ENCODE data around the gene PKIB.
"Not testable (repeated sequence)": the region's sequence is repeated elsewhere in the genome, so short reads cannot be mapped to it uniquely, and the experiment has no call there.

Gene PKIB

DNA sequence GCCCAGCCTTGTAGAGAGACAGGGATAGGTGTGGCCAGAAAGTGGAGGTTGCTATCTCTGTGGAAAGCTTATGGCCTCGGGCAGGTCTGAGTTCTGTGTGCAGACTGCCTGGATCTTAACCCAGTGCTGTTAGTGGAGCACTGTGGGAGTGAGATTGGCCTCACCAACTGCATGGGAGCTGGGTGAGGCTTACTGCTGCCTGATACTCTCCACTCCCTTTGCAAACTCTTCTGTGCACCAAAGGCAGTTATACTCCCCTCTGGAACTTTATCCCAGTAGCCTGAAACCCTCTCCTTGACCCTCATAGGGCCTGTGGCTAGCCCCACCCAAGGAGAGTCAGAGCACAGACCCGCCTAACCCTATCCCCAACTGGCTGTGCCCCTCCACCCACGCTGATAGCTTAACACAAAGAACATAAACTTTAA, 41.4 kb upstream of the PKIB start:
- H3K4me3 ChIP-seq (ENCODE audit: low read length), result no peak overlapping the region
- no peak for DNase-seq (ENCODE audit: low read depth)
- TF ChIP-seq, protein P1, sequence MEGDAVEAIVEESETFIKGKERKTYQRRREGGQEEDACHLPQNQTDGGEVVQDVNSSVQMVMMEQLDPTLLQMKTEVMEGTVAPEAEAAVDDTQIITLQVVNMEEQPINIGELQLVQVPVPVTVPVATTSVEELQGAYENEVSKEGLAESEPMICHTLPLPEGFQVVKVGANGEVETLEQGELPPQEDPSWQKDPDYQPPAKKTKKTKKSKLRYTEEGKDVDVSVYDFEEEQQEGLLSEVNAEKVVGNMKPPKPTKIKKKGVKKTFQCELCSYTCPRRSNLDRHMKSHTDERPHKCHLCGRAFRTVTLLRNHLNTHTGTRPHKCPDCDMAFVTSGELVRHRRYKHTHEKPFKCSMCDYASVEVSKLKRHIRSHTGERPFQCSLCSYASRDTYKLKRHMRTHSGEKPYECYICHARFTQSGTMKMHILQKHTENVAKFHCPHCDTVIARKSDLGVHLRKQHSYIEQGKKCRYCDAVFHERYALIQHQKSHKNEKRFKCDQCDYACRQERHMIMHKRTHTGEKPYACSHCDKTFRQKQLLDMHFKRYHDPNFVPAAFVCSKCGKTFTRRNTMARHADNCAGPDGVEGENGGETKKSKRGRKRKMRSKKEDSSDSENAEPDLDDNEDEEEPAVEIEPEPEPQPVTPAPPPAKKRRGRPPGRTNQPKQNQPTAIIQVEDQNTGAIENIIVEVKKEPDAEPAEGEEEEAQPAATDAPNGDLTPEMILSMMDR (IDR thresholded peaks at IDR 0.05; ENCODE audit: insufficient read depth, low read depth, low read length, missing control alignments), result no peak

DNA sequence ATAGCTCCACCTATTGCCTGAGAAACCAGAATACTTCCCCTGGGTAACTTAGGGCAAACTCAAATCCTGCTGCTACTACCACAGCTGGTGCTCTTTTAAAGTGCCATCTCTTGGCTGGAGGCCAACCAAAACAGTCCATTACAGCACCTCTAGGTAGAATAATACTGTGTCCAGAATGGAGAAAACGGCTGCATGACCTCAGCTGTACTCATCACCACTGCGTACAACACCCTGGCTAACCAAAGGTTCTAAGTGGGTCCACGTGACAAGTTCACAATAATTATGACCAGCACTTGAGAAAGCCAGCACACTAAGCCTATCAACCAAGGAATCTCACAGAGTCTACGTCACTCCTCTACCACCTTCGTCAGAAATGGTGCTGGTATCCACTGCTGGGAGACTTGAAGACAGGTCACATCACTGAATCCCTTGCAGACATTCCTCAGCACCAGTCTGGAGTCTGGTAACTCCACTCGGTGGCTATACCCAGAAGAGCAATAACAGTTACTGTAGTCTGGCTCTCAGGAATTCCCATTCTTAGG, 40.9 kb upstream of the PKIB start:
- TF ChIP-seq, protein P1 (IDR thresholded peaks at IDR 0.05; ENCODE audit: insufficient read depth, low read depth, low read length, missing control alignments), result no peak
- no peak for DNase-seq (ENCODE audit: low read depth)
- no peak overlapping the region for H3K4me3 ChIP-seq (ENCODE audit: low read length)

DNA sequence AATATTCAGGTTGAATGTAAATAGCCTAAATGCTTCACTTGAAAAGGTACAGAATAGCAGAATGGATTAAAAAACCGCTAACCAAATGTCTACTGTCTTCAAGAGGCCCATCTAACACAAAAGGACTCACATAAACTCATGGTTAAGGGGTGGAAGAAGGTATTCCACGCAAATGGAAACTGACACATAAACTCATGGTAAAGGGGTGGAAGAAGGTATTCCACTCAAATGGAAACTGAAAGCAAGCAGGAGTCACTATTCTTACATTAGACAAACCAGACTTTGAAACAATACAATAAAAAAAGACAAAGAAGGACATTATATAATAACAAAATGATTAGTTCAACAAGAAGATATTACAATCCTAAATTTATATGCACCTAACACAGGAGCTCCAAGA, 38.3 kb upstream of the PKIB start:
- no peak for DNase-seq (ENCODE audit: low read depth)
- TF ChIP-seq, protein P1 (IDR thresholded peaks at IDR 0.05; ENCODE audit: insufficient read depth, low read depth, low read length, missing control alignments), result no peak
- no peak overlapping the region for H3K4me3 ChIP-seq (ENCODE audit: low read length)

DNA sequence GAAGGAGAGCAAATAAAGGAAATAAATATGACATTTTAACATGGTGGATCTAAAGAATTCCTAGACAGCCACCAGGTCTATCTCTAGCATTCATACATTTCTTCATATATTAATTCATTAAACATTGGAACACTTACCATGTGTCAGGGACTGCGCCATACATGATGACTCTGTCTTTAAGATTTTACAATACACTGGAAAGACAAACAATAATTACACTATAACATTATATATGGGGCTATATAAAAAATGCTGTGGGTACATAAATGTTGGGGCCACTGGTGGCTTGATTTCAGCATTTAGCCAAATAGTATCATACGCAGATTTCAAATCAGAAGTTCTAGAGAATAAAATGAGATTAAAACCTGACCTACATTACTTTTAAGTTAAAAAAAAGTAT, 33.3 kb upstream of the PKIB start:
- DNase-seq (ENCODE audit: low read depth), result no peak
- H3K4me3 ChIP-seq (ENCODE audit: low read length), result no peak overlapping the region
- TF ChIP-seq, protein P1 (IDR thresholded peaks at IDR 0.05; ENCODE audit: insufficient read depth, low read depth, low read length, missing control alignments), result no peak

DNA sequence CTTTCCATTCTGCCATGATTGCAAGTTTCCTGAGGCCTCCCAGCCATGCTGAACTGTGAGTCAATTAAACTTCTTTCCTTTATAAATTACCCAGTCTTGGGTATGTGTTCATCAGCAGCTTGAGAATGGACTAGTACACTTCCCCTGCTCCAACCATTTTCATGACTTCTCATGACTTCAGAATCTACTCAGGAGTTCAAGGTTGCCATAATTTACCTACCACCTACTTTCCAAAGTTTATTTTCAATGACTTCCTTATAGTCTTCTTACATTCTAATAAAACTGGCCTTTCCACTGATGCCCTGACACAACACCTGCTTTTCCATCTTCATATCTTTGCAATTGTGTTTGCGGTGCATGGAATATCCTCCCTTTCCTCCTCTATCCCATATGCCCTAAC, 31.2 kb upstream of the PKIB start:
- H3K4me3 ChIP-seq (ENCODE audit: low read length), result no peak overlapping the region
- no peak for DNase-seq (ENCODE audit: low read depth)
- TF ChIP-seq, protein P1 (IDR thresholded peaks at IDR 0.05; ENCODE audit: insufficient read depth, low read depth, low read length, missing control alignments), result no peak

DNA sequence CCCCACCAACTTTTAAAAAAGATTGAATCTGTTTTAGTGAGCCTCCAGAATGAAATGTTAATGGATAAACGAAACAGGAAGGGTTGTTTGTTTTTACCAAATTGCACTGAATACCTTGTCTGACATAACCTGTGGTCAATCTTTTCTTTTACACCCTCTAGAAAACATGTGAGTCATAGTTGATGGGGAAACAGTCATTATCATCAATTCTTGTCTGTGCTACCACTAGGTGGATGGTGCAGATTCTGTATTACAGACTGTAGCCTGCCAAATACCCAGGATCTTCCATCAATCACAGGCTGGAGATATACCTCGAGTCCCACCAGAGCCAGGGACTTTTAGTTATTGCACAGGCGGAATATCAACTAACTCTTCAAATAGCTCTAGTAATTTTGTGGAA, 29.5 kb upstream of the PKIB start:
- DNase-seq (ENCODE audit: low read depth), result peak; percentile 74
- H3K4me3 ChIP-seq (ENCODE audit: low read length), result no peak overlapping the region

DNA sequence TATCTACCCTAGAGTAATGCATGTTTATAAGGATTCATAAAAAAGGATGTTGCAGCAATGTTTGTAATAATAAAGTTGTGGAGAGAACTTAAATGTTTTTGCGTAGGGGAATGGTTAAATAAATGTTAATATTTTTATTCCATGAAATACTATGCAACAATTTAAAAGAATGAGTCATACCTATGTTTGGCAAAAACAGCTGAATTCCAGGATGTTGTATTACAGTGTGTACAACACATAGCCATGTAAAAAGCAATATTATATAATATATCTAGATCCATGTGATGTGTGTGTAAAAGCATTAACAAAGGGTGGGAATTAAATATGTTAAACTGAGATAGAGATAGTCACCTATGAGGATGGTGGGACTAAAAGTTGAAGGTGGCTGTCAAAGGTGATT, 21.1 kb upstream of the PKIB start:
- DNase-seq (ENCODE audit: low read depth), result no peak
- TF ChIP-seq, protein P1 (IDR thresholded peaks at IDR 0.05; ENCODE audit: insufficient read depth, low read depth, low read length, missing control alignments), result no peak
- no peak overlapping the region for H3K4me3 ChIP-seq (ENCODE audit: low read length)

More for the DNA sequence above, 29.5 kb upstream of the PKIB start:
- TF ChIP-seq, protein P1 (IDR thresholded peaks at IDR 0.05; ENCODE audit: insufficient read depth, low read depth, low read length, missing control alignments), result peak; percentile 34

DNA sequence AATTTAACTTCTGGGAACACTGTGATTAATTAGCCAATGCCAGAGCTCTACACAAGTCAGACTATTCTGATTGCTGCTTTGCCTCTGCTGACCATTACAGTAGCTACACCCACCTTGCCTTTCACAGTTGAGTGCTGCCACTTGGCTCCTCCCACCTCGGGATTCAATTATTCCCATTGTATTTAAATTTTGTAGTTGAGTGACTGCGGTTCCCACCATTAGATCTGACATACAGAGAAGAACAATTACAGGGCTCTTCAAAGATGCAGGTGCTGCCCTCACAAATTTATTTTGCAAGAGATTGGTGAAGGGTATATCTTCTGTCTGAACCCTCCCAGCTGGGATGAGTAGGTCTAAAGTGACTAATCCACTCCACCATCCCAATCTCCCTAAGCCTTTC, 11.9 kb upstream of the PKIB start:
- not testable (repeated sequence) for DNase-seq (ENCODE audit: low read depth); H3K4me3 ChIP-seq (ENCODE audit: low read length)
